AG09319 (cell line): Measurements from ENCODE around the gene SMAD5.

ENCODE experiments used
- DNase-seq: peaks from one replicate; pipeline ENCODE4 v3.0.0-alpha.2; 2010; ENCODE audit warnings: low read depth; ENCODE audit errors: extremely low read depth
- TF ChIP-seq, protein P1 (sequence below): IDR thresholded peaks from 2 replicates; pipeline ENCODE4 v1.5.1; 2011; ENCODE audit warnings: low read depth, mild to moderate bottlenecking, inconsistent platforms, low read length, moderate library complexity

Gene SMAD5

DNA sequence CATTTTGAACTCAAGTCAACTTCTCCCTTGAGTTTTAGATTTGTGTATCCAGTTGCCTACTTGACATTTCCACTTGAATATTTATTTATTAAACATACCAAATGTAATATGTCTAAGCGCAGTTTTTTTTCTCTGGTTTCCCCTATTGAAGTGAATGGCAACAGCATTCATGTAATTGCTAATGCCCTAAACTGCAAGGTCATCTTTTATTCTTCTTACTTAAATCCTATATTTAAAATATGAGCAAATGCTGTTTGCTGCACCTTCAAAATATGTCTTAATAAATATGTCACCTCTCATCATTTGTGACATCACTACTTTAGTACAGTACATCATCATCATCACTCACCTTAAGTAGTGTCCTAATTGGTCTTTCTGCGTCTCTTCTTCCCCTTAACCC is 22.4 kb downstream of the SMAD5 start:
- TF ChIP-seq, protein P1, sequence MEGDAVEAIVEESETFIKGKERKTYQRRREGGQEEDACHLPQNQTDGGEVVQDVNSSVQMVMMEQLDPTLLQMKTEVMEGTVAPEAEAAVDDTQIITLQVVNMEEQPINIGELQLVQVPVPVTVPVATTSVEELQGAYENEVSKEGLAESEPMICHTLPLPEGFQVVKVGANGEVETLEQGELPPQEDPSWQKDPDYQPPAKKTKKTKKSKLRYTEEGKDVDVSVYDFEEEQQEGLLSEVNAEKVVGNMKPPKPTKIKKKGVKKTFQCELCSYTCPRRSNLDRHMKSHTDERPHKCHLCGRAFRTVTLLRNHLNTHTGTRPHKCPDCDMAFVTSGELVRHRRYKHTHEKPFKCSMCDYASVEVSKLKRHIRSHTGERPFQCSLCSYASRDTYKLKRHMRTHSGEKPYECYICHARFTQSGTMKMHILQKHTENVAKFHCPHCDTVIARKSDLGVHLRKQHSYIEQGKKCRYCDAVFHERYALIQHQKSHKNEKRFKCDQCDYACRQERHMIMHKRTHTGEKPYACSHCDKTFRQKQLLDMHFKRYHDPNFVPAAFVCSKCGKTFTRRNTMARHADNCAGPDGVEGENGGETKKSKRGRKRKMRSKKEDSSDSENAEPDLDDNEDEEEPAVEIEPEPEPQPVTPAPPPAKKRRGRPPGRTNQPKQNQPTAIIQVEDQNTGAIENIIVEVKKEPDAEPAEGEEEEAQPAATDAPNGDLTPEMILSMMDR, result no peak
- no peak for DNase-seq

DNA sequence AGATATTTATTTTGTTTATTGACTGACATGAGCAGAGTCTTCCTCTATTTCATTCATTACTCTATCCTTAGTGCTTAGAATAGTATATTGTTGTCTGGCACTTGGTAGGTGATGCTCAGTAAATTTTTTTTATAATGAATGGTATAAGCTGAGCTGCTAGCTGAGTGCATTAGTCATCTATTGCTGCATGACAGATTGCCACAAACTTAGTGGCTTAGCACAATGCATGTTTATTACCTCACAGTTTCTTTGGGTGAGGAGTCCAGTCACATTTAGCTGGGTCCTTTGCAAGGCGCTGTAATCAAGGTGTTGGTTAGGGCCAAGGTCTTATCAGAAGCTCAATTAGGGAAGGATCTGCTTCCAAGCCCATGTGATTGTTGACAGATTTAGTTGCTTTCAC is 23.1 kb downstream of the SMAD5 start:
- no peak for DNase-seq

DNA sequence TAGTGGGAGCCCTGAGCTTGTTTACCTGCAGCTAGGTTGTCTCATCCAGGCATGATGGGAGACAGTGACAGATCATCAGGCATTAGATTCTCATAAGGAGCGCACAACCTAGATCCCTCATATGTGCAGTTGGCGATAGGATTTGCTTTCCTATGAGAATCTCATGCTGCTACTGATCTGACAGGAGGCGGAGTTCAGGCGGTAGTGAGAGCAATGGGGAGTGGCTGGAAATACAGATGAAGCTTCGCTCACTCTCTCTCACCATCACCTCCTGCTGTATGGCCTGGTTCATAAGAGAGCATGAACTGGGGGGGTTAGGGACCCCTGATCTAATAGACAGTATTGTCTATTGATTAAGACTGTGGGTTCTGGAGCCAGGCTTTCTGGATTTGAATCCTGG is 24.9 kb downstream of the SMAD5 start:
- TF ChIP-seq, protein P1, result no peak
- no peak for DNase-seq

More for the DNA sequence above, 23.1 kb downstream of the SMAD5 start:
- TF ChIP-seq, protein P1, result no peak

DNA sequence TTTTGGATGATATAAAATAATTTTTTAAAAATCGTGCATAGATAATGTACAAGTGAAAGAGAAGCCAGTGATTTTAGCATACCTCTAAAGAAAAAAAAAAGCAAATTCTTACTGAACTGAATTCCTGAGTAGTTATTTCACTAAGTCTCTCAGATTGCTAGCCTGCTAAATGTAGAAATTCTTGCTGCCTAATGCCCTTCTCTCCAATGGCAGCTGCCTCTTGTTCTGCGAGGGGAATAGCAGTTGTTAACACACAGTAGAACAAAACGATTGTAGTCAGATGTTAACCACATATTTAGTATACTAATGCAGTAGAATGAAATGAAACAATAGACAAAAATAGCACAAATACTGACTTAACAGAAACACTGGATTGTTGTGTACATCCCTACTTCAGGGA is 26.8 kb downstream of the SMAD5 start:
- TF ChIP-seq, protein P1, result no peak
- no peak for DNase-seq

DNA sequence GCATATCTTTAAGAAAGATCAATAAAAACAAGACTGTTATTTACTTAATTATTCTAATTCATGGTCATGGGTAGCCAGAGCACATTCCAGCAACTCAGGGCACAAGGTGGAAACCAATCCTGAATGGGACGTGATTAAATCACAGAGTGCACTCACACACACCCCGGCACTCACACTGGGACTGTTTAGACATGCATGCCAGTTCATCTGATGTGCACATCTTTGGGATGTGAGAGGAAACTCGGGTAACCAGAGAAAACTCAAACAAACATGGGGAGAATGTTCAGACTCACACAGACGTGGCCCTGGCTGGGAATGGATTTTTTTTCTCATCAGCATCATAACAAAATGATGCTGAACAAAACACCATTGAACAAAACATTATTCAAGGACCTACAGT is 29.4 kb downstream of the SMAD5 start:
- no peak for DNase-seq
- TF ChIP-seq, protein P1, result no peak

DNA sequence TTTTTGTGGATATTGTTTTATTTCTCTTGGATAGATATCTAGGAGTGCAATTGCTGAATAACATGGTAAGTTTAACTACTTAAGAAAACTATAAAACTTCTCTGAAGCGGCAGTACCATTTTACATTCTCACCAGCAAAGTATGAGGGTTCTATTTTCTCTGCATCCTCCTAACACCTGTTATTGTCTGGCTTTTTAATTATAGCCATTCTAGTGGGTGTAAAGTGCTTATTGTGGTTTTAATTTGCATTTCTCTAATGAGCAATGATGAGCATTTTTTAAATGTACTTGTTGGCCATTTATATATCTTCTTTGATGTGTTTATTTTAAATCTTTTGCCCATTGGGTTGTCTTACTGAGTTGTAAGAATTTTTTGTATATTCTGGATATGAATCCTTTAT is 31.6 kb downstream of the SMAD5 start:
- no peak for DNase-seq
- TF ChIP-seq, protein P1, result no peak

DNA sequence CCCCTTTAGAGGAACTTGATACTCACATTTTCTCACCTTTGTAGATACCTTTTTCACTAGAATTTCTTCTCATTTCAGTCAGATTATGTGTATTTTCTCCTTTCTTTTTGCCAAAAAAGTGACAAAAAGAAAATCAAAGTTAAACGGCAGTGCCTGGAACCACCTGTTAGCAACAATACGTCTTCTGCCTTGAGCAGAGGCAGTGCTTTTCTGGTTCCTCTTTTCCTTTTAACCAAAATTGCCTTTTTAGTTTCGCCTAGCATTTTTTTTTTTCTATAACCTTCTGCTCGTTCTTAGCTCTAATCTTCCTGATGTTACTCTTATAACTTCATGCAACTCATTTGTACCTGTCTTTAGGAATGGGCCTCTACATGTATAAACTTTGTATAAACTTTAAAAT is 34.3 kb downstream of the SMAD5 start:
- TF ChIP-seq, protein P1, result no peak
- DNase-seq, result no peak
